NCI-H146 treated with DMSO at 0.1 percent for 48 hours (cell line): ENCODE measurements around the gene CHKA.

Experiments used
- DNase-seq: peaks from one replicate; lab custom pipeline; 2025; ENCODE audit not compliant: unreplicated experiment; lab: John Stamatoyannopoulos, UW

CHKA gene

DNA sequence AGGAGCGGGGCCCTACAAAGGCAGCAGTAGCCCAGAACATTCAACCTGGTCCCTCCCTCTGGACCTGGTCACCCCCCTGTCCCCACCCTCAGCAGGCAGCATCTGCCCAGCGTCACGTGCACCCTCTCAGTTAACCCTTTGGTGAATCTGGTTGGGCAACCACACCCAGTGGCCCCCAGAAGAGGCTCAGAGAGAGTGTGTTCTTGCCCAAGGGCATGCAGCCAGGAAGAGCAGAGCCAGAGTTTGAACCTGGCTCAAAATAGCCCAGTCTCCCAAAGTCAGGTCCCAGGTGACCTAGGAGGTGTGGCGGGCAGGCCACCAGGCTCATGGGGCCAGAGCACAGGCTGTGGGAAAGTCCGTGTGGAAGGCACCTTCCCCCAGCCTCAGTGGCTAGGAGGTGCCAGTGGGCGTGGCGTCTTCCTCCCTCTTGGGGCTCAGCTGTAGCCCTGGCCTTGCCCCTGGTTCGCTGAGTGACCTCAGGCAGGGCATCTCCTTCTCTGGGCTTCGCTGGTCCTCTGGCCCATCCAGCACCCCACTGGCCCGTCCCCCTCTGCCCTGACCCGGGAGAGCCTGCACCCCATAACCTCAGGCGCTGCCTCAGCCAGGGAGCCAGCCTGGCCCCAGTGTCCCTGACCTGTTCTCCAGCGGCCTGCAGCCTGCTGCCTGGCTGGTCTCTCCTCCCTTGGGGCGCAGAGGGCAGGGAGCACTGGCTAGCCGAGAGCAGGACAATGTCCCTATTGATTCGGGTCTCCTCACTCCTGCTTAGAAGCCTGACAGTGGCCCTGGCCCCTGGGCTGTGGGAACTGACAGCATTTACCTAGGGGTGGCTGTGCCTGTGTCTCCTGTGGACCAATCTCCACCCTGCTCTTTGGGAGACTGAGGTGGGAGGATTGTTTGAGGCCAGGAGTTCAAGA is 104.0 kb downstream of the CHKA start:
- DNase-seq, result no peak

GRCh38 chr11:68016161-68016903 is 104.9 kb downstream of the CHKA start:
- no peak for DNase-seq

GRCh38 chr11:68015467-68015866 is 105.7 kb downstream of the CHKA start:
- DNase-seq, result no peak

GRCh38 chr11:68014947-68015447 is 106.2 kb downstream of the CHKA start:
- no peak for DNase-seq

- DNase-seq, result no peak
These were observed 106.8 kb downstream of the CHKA start for GRCh38 chr11:68014157-68014946.

DNA sequence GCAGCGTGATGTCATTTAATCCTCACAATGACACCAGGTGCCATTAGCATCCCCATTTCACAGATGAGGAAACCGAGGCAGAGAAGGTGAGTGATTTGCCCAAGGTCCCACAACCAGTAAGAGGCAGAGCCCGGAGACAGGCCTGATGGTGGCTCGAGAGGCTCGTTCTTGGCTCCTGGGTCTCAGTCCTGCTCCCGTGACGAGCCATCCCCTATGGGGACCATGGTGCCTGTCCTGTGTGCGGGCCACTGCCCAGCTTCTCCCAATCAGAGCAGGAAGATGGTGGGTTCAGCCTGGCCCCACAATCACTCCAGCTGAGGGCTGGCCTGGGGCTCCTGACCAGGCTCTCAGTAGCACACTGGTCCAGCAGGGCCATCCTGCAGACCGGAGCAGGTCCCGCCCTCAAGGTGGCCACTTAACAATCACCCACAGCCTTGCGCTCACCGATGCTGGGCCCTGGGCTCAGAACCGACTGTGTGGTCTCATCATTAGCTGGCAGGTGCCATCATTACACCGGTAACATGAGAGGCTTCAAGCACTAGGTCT is 107.5 kb downstream of the CHKA start:
- DNase-seq, result no peak

DNA sequence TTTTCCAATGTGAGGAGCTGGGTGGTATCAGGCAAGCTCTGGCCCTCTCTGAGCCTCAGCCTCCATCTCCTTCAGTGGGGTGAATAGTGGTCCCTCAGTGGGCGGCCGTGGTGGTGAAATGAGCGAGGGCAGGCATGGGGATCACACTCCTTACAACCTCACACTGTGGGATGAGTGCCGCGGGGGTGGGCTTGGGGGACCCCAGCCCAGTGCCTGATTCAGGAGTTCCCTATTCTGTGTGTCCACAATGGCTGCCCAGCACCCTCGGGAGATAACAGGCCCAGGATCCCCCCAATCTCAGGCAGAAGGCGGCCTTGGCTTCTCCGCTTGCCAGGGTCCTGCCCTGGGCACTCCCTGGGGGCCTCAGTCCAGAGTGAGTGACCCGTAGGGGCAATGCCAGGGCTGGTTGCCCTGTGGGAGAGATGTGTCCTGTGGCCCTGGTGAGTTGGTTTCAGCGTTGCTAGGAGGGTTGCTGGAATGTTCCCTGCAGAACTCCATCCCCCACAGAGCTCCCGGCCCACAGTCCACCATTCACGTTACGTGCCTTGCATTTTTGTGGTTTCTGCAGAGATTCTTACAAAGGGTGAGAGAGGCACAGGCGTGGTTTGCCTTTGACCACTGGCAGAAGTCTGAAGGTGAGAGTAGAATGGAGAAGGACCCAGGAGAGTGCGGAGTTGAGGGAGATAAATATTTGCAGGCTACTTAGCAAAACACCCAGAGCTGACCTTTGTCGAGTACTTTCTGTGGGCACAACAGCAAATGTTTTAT is 108.2 kb downstream of the CHKA start:
- DNase-seq, result no peak

DNA sequence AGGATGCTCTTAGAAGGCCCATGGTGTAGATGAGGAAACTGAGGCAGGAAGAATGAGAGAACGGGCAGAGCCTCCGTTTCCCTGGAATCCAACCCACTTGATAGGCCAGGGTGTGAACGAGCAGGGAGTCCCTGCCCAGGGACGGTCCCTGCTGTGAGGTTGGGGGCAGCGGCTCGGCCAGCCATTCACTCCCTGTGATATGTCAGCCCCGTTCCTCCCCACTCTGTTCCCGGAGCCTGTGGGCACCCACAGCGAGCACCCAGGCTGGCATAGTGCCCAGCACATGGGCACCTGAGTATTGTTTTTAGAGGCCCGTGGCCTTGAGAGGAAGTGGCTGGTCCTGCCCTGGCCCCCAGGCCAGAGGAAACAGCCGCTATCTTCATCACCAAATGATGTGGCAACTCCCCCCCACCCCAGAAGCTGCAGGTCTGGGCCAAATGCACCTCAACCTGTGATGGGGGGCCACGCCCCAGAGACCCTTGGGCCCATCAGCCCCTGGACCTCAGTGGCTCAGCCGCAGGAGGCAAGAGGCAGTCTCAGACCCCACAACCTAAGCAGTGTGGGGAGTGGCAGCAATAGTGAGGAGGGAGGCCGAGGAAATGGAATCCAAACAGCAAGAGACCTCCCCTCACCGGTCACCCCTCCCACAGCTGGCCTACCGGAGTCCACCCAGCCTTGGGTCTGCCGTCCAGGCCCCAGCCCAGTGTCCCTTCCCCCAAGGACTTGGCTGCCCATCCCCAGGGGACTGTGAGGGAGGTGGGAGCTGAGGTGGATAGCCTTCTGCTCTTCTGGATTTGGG is 108.9 kb downstream of the CHKA start:
- no peak for DNase-seq

GRCh38 chr11:68011051-68011943 is 109.9 kb downstream of the CHKA start:
- no peak for DNase-seq

GRCh38 chr11:68010090-68011041 is 110.8 kb downstream of the CHKA start, which contains the start of gene ALDH3B1:
Gene ALDH3B1, plus strand, starts transcription at chr11:68010327. Its CDS starts 4,971 bp downstream, at chr11:68015298.
- no peak for DNase-seq

- no peak for DNase-seq
These were observed 111.6 kb downstream of the CHKA start for GRCh38 chr11:68009391-68010089.

DNA sequence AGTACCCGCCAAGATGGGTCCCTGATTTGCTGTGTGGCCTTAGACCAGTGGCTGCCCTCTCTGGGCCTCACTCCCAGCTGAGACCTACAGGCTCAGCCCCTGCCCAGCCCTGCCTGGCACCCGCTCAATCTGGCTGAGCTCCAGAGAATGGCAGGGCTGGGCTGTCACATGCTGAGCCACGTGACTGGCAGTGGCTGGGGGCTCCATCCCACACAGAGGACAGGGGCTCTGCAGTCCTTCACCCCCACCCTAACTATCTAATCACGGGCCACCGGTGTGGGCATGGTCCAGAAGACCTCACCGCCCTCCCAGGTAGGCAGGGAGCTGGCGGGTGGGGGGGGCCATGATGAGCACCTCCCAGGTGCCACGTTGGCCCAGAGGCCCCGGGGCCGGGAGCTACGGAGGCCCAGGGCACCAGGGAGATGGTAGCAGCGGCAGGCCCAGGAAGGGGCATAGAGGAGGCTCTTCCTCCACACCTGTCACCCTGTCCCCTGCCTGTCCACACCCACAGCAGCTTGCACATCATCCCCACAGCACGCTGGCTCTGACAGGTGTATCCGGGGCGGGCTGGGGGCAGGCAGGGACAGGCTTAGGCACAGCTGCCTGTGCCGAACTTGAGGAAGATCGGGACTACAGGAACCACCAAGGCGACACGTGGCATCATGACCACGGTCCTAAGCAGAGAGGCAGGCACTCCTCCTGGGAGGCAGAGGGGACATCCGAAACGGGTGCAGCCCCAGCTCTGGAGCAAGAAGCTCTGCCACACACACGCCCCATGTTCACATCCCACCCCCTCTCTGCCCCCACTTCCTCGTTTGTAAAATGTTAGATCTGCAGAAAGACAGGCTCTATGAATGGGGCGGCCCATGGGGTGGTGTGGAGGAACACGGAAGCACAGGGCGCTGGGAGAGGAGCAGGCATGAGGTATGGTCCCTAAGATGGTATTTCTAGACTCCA is 112.5 kb downstream of the CHKA start:
- DNase-seq, result no peak

GRCh38 chr11:68007498-68008380 is 113.4 kb downstream of the CHKA start:
- no peak for DNase-seq

- DNase-seq, result no peak
These were observed 114.5 kb downstream of the CHKA start for GRCh38 chr11:68006606-68007166.
